GM23338 (cell line): ENCODE data around the gene ADAMTS5. TPM values are rescaled to one million over a fixed set of nuclear protein-coding genes. Genes with fewer than 3 reads are reported as not detected.

Experiments used
- ATAC-seq: fragments of 200-7000 bp; cut with Tn5 transposase; 3 replicates; pipeline ENCODE4 v1.9.1; 2020
- DNase-seq: peaks from one replicate; pipeline ENCODE4 v3.0.0-alpha.2; 2015; ENCODE audit warnings: low spot score
- H2AFZ ChIP-seq: fragments of 200-600 bp; sonication (generic); 2 replicates; pipeline ENCODE4 v1.8.0; 2016; ENCODE audit warnings: antibody characterized with exemption, mild to moderate bottlenecking, moderate library complexity
- H3F3A ChIP-seq: fragments of 200-600 bp; sonication (generic); replicated peaks from 2 replicates; pipeline ENCODE4 v1.8.0; 2017; ENCODE audit warnings: antibody characterized with exemption, mixed run types, low read depth
- H3K27ac ChIP-seq: fragments of 200-600 bp; sonication (generic); 2 replicates; pipeline ENCODE4 v1.6.1; 2016; ENCODE audit warnings: low read depth
- H3K27me3 ChIP-seq: fragments of 200-600 bp; sonication (generic); 2 replicates; pipeline ENCODE4 v1.8.0; 2016; ENCODE audit warnings: mild to moderate bottlenecking, mixed run types, moderate library complexity; ENCODE audit not compliant: insufficient read depth
- H3K36me3 ChIP-seq: fragments of 200-600 bp; sonication (generic); 2 replicates; pipeline ENCODE4 v1.8.0; 2016; ENCODE audit warnings: mild to moderate bottlenecking; ENCODE audit not compliant: insufficient read depth
- H3K4me1 ChIP-seq: fragments of 200-600 bp; sonication (generic); 2 replicates; pipeline ENCODE4 v1.8.0; 2016; ENCODE audit warnings: mild to moderate bottlenecking, moderate library complexity; ENCODE audit not compliant: insufficient read depth
- H3K4me2 ChIP-seq: fragments of 200-600 bp; sonication (generic); 2 replicates; pipeline ENCODE4 v1.7.1; 2017; ENCODE audit warnings: mixed run types
- H3K4me3 ChIP-seq: fragments of 200-600 bp; sonication (generic); 2 replicates; pipeline ENCODE4 v1.6.1; 2016; ENCODE audit warnings: mixed run types
- H3K79me2 ChIP-seq: fragments of 200-600 bp; sonication (generic); replicated peaks from 2 replicates; pipeline ENCODE4 v1.8.0; 2017; ENCODE audit warnings: mild to moderate bottlenecking; ENCODE audit not compliant: insufficient read depth
- H3K9me2 ChIP-seq: fragments of 200-600 bp; sonication (generic); 2 replicates; pipeline ENCODE4 v1.8.0; 2017; ENCODE audit not compliant: insufficient read depth
- H4K20me1 ChIP-seq: fragments of 200-600 bp; sonication (generic); replicated peaks from 2 replicates; pipeline ENCODE4 v1.8.0; 2017; ENCODE audit warnings: mild to moderate bottlenecking; ENCODE audit not compliant: insufficient read depth
- H3K27ac Mint-ChIP-seq: 2 replicates; pipeline ENCODE4 v1.8.0; 2020; ENCODE audit warnings: inconsistent platforms, mild to moderate bottlenecking, moderate library complexity, mixed read lengths
- H3K27me3 Mint-ChIP-seq: 3 replicates; pipeline ENCODE4 v1.8.0; 2022; ENCODE audit warnings: low read depth, mild to moderate bottlenecking, moderate library complexity, mixed read lengths, inconsistent platforms; ENCODE audit not compliant: insufficient read depth, poor library complexity
- H3K36me3 Mint-ChIP-seq: 3 replicates; pipeline ENCODE4 v1.8.0; 2021; ENCODE audit warnings: low read depth, mild to moderate bottlenecking, inconsistent platforms, moderate library complexity, mixed read lengths
- H3K4me1 Mint-ChIP-seq: 3 replicates; pipeline ENCODE4 v1.8.0; 2020; ENCODE audit warnings: mild to moderate bottlenecking, inconsistent platforms, mixed read lengths
- H3K4me3 Mint-ChIP-seq: 3 replicates; pipeline ENCODE4 v1.8.0; 2021; ENCODE audit warnings: moderate library complexity, mild to moderate bottlenecking, inconsistent platforms, mixed read lengths
- H3K9me3 Mint-ChIP-seq: 3 replicates; pipeline ENCODE4 v1.8.0; 2020; ENCODE audit warnings: moderate library complexity, mild to moderate bottlenecking, inconsistent platforms, mixed read lengths
- CREB1 ChIP-seq: fragments of 250-450 bp; sonication (Bioruptor Pico); IDR thresholded peaks from 2 replicates; pipeline ENCODE4 v1.5.0; 2020; ENCODE audit warnings: low read depth, mild to moderate bottlenecking, moderate library complexity
- CTCF ChIP-seq, 2 experiments: fragments of 200-600 bp in 1 of 2; sonication (generic) in 1 of 2; conservative IDR thresholded peaks; 2 replicates each; pipeline versions ENCODE4 v1.5.1 to v1.6.1; 2016 to 2017; ENCODE audit warnings: antibody characterized with exemption in 2 of 2, low read depth in 2 of 2, mild to moderate bottlenecking in 2 of 2, moderate library complexity in 1 of 2
- ETS1 ChIP-seq: IDR thresholded peaks from 2 replicates; pipeline ENCODE4 v1.6.1; 2016; ENCODE audit warnings: antibody characterized with exemption
- EZH2 ChIP-seq: fragments of 200-600 bp; sonication (generic); IDR thresholded peaks from one replicate; pipeline ENCODE4 v1.8.0; 2017; ENCODE audit warnings: antibody characterized with exemption, mild to moderate bottlenecking, low read depth; ENCODE audit not compliant: unreplicated experiment
- EZH2phosphoT487 ChIP-seq: fragments of 200-600 bp; sonication (generic); IDR thresholded peaks from one replicate; pipeline ENCODE4 v1.8.1; 2018; ENCODE audit warnings: antibody characterized with exemption; ENCODE audit not compliant: unreplicated experiment
- JUNB ChIP-seq: IDR thresholded peaks from one replicate; pipeline ENCODE4 v1.6.1; 2016; ENCODE audit warnings: antibody characterized with exemption; ENCODE audit not compliant: unreplicated experiment
- NANOG ChIP-seq: IDR thresholded peaks from 2 replicates; pipeline ENCODE4 v1.6.1; 2016; ENCODE audit warnings: antibody characterized with exemption, borderline replicate concordance
- POLR2AphosphoS5 ChIP-seq: IDR thresholded peaks from 2 replicates; pipeline ENCODE4 v1.6.1; 2016; ENCODE audit warnings: antibody characterized with exemption, low read depth
- REST ChIP-seq: IDR thresholded peaks from one replicate; pipeline ENCODE4 v1.6.1; 2018; ENCODE audit warnings: antibody characterized with exemption; ENCODE audit not compliant: unreplicated experiment
- STAT1 ChIP-seq: IDR thresholded peaks from one replicate; pipeline ENCODE4 v1.6.1; 2016; ENCODE audit warnings: antibody characterized with exemption; ENCODE audit not compliant: unreplicated experiment
- ZNF114 ChIP-seq: fragments of 250-450 bp; sonication (Bioruptor Pico); IDR thresholded peaks from 2 replicates; pipeline ENCODE4 v1.5.0; 2020; ENCODE audit warnings: mild to moderate bottlenecking, moderate library complexity
- ZNF331 ChIP-seq: fragments of 250-450 bp; sonication (Bioruptor Pico); IDR thresholded peaks from 2 replicates; pipeline ENCODE4 v1.5.0; 2020; ENCODE audit warnings: low read depth, mild to moderate bottlenecking, moderate library complexity
- ZNF462 ChIP-seq: fragments of 250-450 bp; sonication (Bioruptor Pico); IDR thresholded peaks from 2 replicates; pipeline ENCODE4 v1.5.0; 2020; ENCODE audit warnings: mild to moderate bottlenecking, moderate library complexity
- polyA plus RNA-seq: library from polyadenylated mRNA; unstranded; fragments of >200 nt; fragmentation: Nextera tagmentation; extraction: Ambion mirVana; gene quantifications from 2 replicates; pipeline ENCODE4 v1.2.1, GENCODE V29; 2016
- total RNA-seq: library from RNA; depleted of rRNA; stranded (reverse); fragments of >200 nt; shearing (Covaris generic); gene quantifications from 2 replicates; pipeline ENCODE4 v1.2.3, GENCODE V29; 2014

ADAMTS5 gene
- total and polyA plus RNA-seq, 2 experiments from 2014 or later, result 0.21 to 0.32 TPM

GRCh38 chr21:26925636-26926035 is 41.3 kb downstream of the ADAMTS5 start:
- Histone ChIP-seq H3K4me3 (no peak overlapping the region), H3K79me2 (no peaks in the 10 kb centered on the region), H3K9me2 (peaks cover 12% of the 10 kb centered on the region; the same call in 1 of the 2 replicates), H4K20me1 (no peaks in the 10 kb centered on the region), H3K4me1 (peaks cover 5% of the 10 kb centered on the region; the same call in 1 of the 2 replicates), H3K27ac (peak overlapping the region; percentile 47; the same call in 1 of the 2 replicates), H2AFZ (no peak overlapping the region), H3K27me3 (no peaks in the 10 kb centered on the region), H3F3A (no peaks in the 10 kb centered on the region), H3K4me2 (no peak overlapping the region), H3K36me3 (no peaks in the 10 kb centered on the region)
- TF ChIP-seq CREB1, result no peak
- TF ChIP-seq ZNF114, result no peak
- no peak for TF ChIP-seq ZNF331 (CRISPR knock-in tag)
- no peak for TF ChIP-seq CTCF (conservative IDR thresholded peaks at IDR 0.05; ENCODE audit: low read depth in 2 of 2)
- no peak for TF ChIP-seq ZNF462 (CRISPR knock-in tag)
- TF ChIP-seq NANOG, result no peak
- no peak for TF ChIP-seq EZH2phosphoT487
- no peak for TF ChIP-seq JUNB
- TF ChIP-seq POLR2AphosphoS5, result no peak
- no peak for TF ChIP-seq REST
- no peak for TF ChIP-seq ETS1
- no peak for TF ChIP-seq EZH2
- no peak for TF ChIP-seq STAT1
- peaks cover 2% of the 10 kb centered on the region; the same call in 1 of the 3 replicates for H3K36me3 Mint-ChIP-seq
- ATAC-seq (peak; percentile 59), DNase-seq (peak; percentile 14)
- no peak overlapping the region for H3K4me3 Mint-ChIP-seq
- H3K27me3 Mint-ChIP-seq, result no peaks in the 10 kb centered on the region
- no peaks in the 10 kb centered on the region for H3K9me3 Mint-ChIP-seq
- H3K4me1 Mint-ChIP-seq, result peaks cover 18% of the 10 kb centered on the region
- H3K27ac Mint-ChIP-seq, result peak overlapping the region; percentile 82
